Measurements from ENCODE around the gene ADCY5. TPM values are rescaled to one million over a fixed set of nuclear protein-coding genes. Genes with fewer than 3 reads are reported as not detected.

Gene ADCY5
- total RNA-seq, 1 experiment from 2014 or later: 0.24 TPM

DNA sequence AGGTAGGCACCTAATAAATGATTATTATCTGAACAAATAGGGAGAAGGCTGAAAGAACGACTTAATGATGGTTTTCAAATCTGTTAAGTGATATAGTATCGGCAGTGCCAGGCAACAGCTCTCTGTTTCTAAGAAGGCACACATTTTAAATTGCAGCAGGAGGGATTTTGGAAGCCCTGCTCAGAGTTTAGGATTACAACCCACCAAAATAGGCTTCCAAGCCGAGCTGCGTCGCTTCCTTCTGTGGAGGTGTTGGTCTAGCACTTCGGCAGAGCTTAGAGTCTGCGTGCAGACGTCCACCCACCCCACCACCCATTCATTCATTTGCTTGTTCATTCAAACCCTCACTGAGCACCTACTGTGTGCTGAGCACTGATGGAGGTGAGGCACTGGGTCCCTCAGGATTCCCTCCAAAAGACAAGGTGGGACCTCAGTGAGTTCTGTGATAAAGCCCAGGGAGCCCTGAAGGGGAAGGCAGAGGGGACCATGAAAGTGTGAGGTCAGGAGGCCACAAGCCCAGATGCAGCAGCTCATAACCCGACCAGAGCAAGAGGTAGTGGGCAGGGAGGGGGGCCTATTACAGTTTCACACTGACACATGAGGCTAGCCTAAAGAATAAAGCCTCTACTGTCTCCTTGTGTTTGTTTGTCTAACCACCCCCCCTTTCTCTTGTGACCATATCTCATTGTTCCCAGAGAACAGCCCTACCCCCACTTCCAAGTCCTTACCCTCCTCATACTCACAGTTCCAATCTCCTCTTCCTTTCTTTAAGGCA lies 8.9 kb downstream of the ADCY5 start:
- no peak for DNase-seq
- CTCF ChIA-PET: no interaction called here

GRCh38 chr3:123432832-123433523 lies 15.9 kb downstream of the ADCY5 start:
- POLR2A ChIA-PET (ENCODE audit: unreplicated experiment): no interaction called here

More for the DNA sequence above, 8.9 kb downstream of the ADCY5 start:
- H3F3A ChIP-seq (ENCODE audit: insufficient read depth, low read depth): no peaks in the 10 kb centered on the region
- TF ChIP-seq CTCF (conservative IDR thresholded peaks at IDR 0.05) (no peak), EZH2 (IDR thresholded peaks at IDR 0.05; ENCODE audit: low read depth) (no peak)
- no peaks in the 10 kb centered on the region for H3K79me2 ChIP-seq (ENCODE audit: low read depth)
- no peak overlapping the region for H3K4me2 ChIP-seq
- no peaks in the 10 kb centered on the region for H3K4me1 ChIP-seq (replicated peaks; ENCODE audit: insufficient read depth)
- H3K9me2 ChIP-seq (ENCODE audit: insufficient read depth): no peaks in the 10 kb centered on the region
- no peaks in the 10 kb centered on the region for H3K27me3 ChIP-seq (ENCODE audit: insufficient read depth, low read depth)
- BruUV-seq (replicated peaks): no TSS peak
- H3K27ac ChIP-seq: no peak overlapping the region
- no peak overlapping the region for H2AFZ ChIP-seq
- POLR2A ChIA-PET (ENCODE audit: unreplicated experiment): no interaction called here
- no peak overlapping the region for H3K4me3 ChIP-seq
- intact Hi-C loops (cut with micrococcal nuclease; ENCODE audit: unreplicated experiment): no loop called here
- no peaks in the 10 kb centered on the region for H3K9me3 ChIP-seq (ENCODE audit: insufficient read depth, low read depth)
- no peaks in the 10 kb centered on the region for H3K36me3 ChIP-seq (ENCODE audit: low read depth)
- no peaks in the 10 kb centered on the region for H4K20me1 ChIP-seq (ENCODE audit: insufficient read depth)

More at GRCh38 chr3:123432832-123433523, 15.9 kb downstream of the ADCY5 start:
- no peaks in the 10 kb centered on the region for H3F3A ChIP-seq (ENCODE audit: insufficient read depth, low read depth)
- H2AFZ ChIP-seq: no peak overlapping the region
- H3K9me2 ChIP-seq (ENCODE audit: insufficient read depth): no peaks in the 10 kb centered on the region
- CTCF ChIA-PET: no interaction called here
- H3K27ac ChIP-seq: no peak overlapping the region
- BruUV-seq (replicated peaks): no TSS peak
- H3K27me3 ChIP-seq (ENCODE audit: insufficient read depth, low read depth): no peaks in the 10 kb centered on the region
- H3K4me1 ChIP-seq (replicated peaks; ENCODE audit: insufficient read depth): no peaks in the 10 kb centered on the region
- no peaks in the 10 kb centered on the region for H3K9me3 ChIP-seq (ENCODE audit: insufficient read depth, low read depth)
- H4K20me1 ChIP-seq (ENCODE audit: insufficient read depth): no peaks in the 10 kb centered on the region
- no peaks in the 10 kb centered on the region for H3K79me2 ChIP-seq (ENCODE audit: low read depth)
- intact Hi-C loops (cut with micrococcal nuclease; ENCODE audit: unreplicated experiment): no loop called here
- H3K4me3 ChIP-seq: no peak overlapping the region
- TF ChIP-seq EZH2 (IDR thresholded peaks at IDR 0.05; ENCODE audit: low read depth): no peak
- no peak for TF ChIP-seq CTCF (conservative IDR thresholded peaks at IDR 0.05)
- no peak overlapping the region for H3K4me2 ChIP-seq
- no peaks in the 10 kb centered on the region for H3K36me3 ChIP-seq (ENCODE audit: low read depth)
- DNase-seq: no peak
